GM23338 (cell line): ENCODE results near the gene KCTD19. TPM values are rescaled to one million over a fixed set of nuclear protein-coding genes. Genes with fewer than 3 reads are reported as not detected.

Experiments used
- ATAC-seq: fragments of 200-7000 bp; cut with Tn5 transposase; 3 replicates; pipeline ENCODE4 v1.9.1; 2020
- DNase-seq: peaks from one replicate; pipeline ENCODE4 v3.0.0-alpha.2; 2015; ENCODE audit warnings: low spot score
- H2AFZ ChIP-seq: fragments of 200-600 bp; sonication (generic); 2 replicates; pipeline ENCODE4 v1.8.0; 2016; ENCODE audit warnings: antibody characterized with exemption, mild to moderate bottlenecking, moderate library complexity
- H3F3A ChIP-seq: fragments of 200-600 bp; sonication (generic); replicated peaks from 2 replicates; pipeline ENCODE4 v1.8.0; 2017; ENCODE audit warnings: antibody characterized with exemption, mixed run types, low read depth
- H3K27ac ChIP-seq: fragments of 200-600 bp; sonication (generic); 2 replicates; pipeline ENCODE4 v1.6.1; 2016; ENCODE audit warnings: low read depth
- H3K27me3 ChIP-seq: fragments of 200-600 bp; sonication (generic); 2 replicates; pipeline ENCODE4 v1.8.0; 2016; ENCODE audit warnings: mild to moderate bottlenecking, mixed run types, moderate library complexity; ENCODE audit not compliant: insufficient read depth
- H3K36me3 ChIP-seq: fragments of 200-600 bp; sonication (generic); 2 replicates; pipeline ENCODE4 v1.8.0; 2016; ENCODE audit warnings: mild to moderate bottlenecking; ENCODE audit not compliant: insufficient read depth
- H3K4me1 ChIP-seq: fragments of 200-600 bp; sonication (generic); 2 replicates; pipeline ENCODE4 v1.8.0; 2016; ENCODE audit warnings: mild to moderate bottlenecking, moderate library complexity; ENCODE audit not compliant: insufficient read depth
- H3K4me2 ChIP-seq: fragments of 200-600 bp; sonication (generic); 2 replicates; pipeline ENCODE4 v1.7.1; 2017; ENCODE audit warnings: mixed run types
- H3K4me3 ChIP-seq: fragments of 200-600 bp; sonication (generic); 2 replicates; pipeline ENCODE4 v1.6.1; 2016; ENCODE audit warnings: mixed run types
- H3K79me2 ChIP-seq: fragments of 200-600 bp; sonication (generic); replicated peaks from 2 replicates; pipeline ENCODE4 v1.8.0; 2017; ENCODE audit warnings: mild to moderate bottlenecking; ENCODE audit not compliant: insufficient read depth
- H3K9me2 ChIP-seq: fragments of 200-600 bp; sonication (generic); 2 replicates; pipeline ENCODE4 v1.8.0; 2017; ENCODE audit not compliant: insufficient read depth
- H4K20me1 ChIP-seq: fragments of 200-600 bp; sonication (generic); replicated peaks from 2 replicates; pipeline ENCODE4 v1.8.0; 2017; ENCODE audit warnings: mild to moderate bottlenecking; ENCODE audit not compliant: insufficient read depth
- H3K27ac Mint-ChIP-seq: 2 replicates; pipeline ENCODE4 v1.8.0; 2020; ENCODE audit warnings: inconsistent platforms, mild to moderate bottlenecking, moderate library complexity, mixed read lengths
- H3K27me3 Mint-ChIP-seq: 3 replicates; pipeline ENCODE4 v1.8.0; 2022; ENCODE audit warnings: low read depth, mild to moderate bottlenecking, moderate library complexity, mixed read lengths, inconsistent platforms; ENCODE audit not compliant: insufficient read depth, poor library complexity
- H3K36me3 Mint-ChIP-seq: 3 replicates; pipeline ENCODE4 v1.8.0; 2021; ENCODE audit warnings: low read depth, mild to moderate bottlenecking, inconsistent platforms, moderate library complexity, mixed read lengths
- H3K4me1 Mint-ChIP-seq: 3 replicates; pipeline ENCODE4 v1.8.0; 2020; ENCODE audit warnings: mild to moderate bottlenecking, inconsistent platforms, mixed read lengths
- H3K4me3 Mint-ChIP-seq: 3 replicates; pipeline ENCODE4 v1.8.0; 2021; ENCODE audit warnings: moderate library complexity, mild to moderate bottlenecking, inconsistent platforms, mixed read lengths
- H3K9me3 Mint-ChIP-seq: 3 replicates; pipeline ENCODE4 v1.8.0; 2020; ENCODE audit warnings: moderate library complexity, mild to moderate bottlenecking, inconsistent platforms, mixed read lengths
- CREB1 ChIP-seq: fragments of 250-450 bp; sonication (Bioruptor Pico); IDR thresholded peaks from 2 replicates; pipeline ENCODE4 v1.5.0; 2020; ENCODE audit warnings: low read depth, mild to moderate bottlenecking, moderate library complexity
- CTCF ChIP-seq, 2 experiments: fragments of 200-600 bp in 1 of 2; sonication (generic) in 1 of 2; conservative IDR thresholded peaks; 2 replicates each; pipeline versions ENCODE4 v1.5.1 to v1.6.1; 2016 to 2017; ENCODE audit warnings: antibody characterized with exemption in 2 of 2, low read depth in 2 of 2, mild to moderate bottlenecking in 2 of 2, moderate library complexity in 1 of 2
- EZH2phosphoT487 ChIP-seq: fragments of 200-600 bp; sonication (generic); IDR thresholded peaks from one replicate; pipeline ENCODE4 v1.8.1; 2018; ENCODE audit warnings: antibody characterized with exemption; ENCODE audit not compliant: unreplicated experiment
- JUNB ChIP-seq: IDR thresholded peaks from one replicate; pipeline ENCODE4 v1.6.1; 2016; ENCODE audit warnings: antibody characterized with exemption; ENCODE audit not compliant: unreplicated experiment
- POLR2AphosphoS5 ChIP-seq: IDR thresholded peaks from 2 replicates; pipeline ENCODE4 v1.6.1; 2016; ENCODE audit warnings: antibody characterized with exemption, low read depth
- ZNF114 ChIP-seq: fragments of 250-450 bp; sonication (Bioruptor Pico); IDR thresholded peaks from 2 replicates; pipeline ENCODE4 v1.5.0; 2020; ENCODE audit warnings: mild to moderate bottlenecking, moderate library complexity
- polyA plus RNA-seq: library from polyadenylated mRNA; unstranded; fragments of >200 nt; fragmentation: Nextera tagmentation; extraction: Ambion mirVana; gene quantifications from 2 replicates; pipeline ENCODE4 v1.2.1, GENCODE V29; 2016
- total RNA-seq: library from RNA; depleted of rRNA; stranded (reverse); fragments of >200 nt; shearing (Covaris generic); gene quantifications from 2 replicates; pipeline ENCODE4 v1.2.3, GENCODE V29; 2014
- TF ChIP-seq, protein P1 (sequence below): fragments of 250-450 bp; sonication (Bioruptor Pico); IDR thresholded peaks from 2 replicates; pipeline ENCODE4 v1.5.0; 2020; ENCODE audit warnings: mild to moderate bottlenecking, moderate library complexity

The KCTD19 gene
- total and polyA plus RNA-seq, 2 experiments from 2014 or later, result 0.31 to 0.65 TPM

DNA sequence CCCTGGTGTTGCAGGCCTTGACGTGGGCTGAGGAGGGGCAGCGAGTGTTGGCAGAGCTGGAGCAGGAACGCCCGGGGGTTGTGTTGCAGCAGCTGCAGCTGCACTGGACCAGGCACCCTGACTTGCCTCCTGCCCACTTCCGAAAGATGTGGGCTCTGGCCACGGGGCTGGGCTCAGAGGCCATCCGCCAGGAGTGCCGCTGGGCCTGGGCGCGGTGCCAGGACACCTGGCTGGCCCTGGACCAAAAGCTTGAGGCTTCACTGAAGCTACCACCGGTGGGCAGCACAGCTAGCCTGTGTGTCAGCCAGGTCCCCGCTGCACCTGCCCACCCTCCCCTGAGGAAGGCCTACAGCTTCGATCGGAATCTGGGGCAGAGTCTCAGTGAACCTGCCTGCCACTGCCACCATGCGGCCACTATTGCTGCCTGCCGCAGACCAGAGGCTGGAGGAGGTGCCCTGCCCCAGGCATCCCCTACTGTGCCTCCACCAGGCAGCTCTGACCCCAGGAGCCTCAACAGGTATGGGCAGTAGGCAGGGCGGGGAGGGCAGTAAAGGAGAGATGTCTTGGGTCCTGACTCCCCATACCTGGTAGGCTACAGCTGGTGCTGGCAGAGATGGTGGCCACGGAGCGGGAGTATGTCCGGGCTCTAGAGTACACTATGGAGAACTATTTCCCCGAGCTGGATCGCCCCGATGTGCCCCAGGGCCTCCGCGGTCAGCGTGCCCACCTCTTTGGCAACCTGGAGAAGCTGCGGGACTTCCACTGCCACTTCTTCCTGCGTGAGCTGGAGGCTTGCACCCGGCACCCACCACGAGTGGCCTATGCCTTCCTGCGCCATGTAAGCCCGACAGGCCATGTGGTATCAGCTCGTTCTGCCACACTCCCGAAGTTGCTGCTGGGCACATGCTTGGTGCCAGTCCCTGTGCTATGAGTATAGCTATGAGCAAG, 41.6 kb downstream of the KCTD19 start (continued):
- TF ChIP-seq CTCF (conservative IDR thresholded peaks at IDR 0.05; ENCODE audit: low read depth in 2 of 2), result peak; percentile 68 to 86

GRCh38 chr16:67283826-67284555, 42.5 kb downstream of the KCTD19 start:
- H3K4me1 ChIP-seq, result no peaks in the 10 kb centered on the region
- Mint-ChIP-seq H3K36me3 (peaks cover 5% of the 10 kb centered on the region; the same call in 2 of the 3 replicates), H3K9me3 (no peaks in the 10 kb centered on the region), H3K27me3 (peaks cover 3% of the 10 kb centered on the region), H3K27ac (no peak overlapping the region), H3K4me1 (no peaks in the 10 kb centered on the region; the same call in 1 of the 3 replicates), H3K4me3 (no peak overlapping the region; the same call in 2 of the 3 replicates)
- no peaks in the 10 kb centered on the region for H3K9me2 ChIP-seq
- no peak overlapping the region for H3K4me3 ChIP-seq
- DNase-seq (no peak), ATAC-seq (no peak)
- no peak overlapping the region for H3K27ac ChIP-seq
- H2AFZ ChIP-seq, result no peak overlapping the region
- H3K79me2 ChIP-seq, result no peaks in the 10 kb centered on the region
- no peak overlapping the region for H3K4me2 ChIP-seq
- H3F3A ChIP-seq, result no peaks in the 10 kb centered on the region
- no peaks in the 10 kb centered on the region for H3K36me3 ChIP-seq
- TF ChIP-seq ZNF114 (CRISPR knock-in tag), result no peak
- TF ChIP-seq CREB1 (CRISPR knock-in tag), result no peak
- TF ChIP-seq EZH2phosphoT487, result no peak
- no peak for TF ChIP-seq JUNB
- TF ChIP-seq, protein P1, sequence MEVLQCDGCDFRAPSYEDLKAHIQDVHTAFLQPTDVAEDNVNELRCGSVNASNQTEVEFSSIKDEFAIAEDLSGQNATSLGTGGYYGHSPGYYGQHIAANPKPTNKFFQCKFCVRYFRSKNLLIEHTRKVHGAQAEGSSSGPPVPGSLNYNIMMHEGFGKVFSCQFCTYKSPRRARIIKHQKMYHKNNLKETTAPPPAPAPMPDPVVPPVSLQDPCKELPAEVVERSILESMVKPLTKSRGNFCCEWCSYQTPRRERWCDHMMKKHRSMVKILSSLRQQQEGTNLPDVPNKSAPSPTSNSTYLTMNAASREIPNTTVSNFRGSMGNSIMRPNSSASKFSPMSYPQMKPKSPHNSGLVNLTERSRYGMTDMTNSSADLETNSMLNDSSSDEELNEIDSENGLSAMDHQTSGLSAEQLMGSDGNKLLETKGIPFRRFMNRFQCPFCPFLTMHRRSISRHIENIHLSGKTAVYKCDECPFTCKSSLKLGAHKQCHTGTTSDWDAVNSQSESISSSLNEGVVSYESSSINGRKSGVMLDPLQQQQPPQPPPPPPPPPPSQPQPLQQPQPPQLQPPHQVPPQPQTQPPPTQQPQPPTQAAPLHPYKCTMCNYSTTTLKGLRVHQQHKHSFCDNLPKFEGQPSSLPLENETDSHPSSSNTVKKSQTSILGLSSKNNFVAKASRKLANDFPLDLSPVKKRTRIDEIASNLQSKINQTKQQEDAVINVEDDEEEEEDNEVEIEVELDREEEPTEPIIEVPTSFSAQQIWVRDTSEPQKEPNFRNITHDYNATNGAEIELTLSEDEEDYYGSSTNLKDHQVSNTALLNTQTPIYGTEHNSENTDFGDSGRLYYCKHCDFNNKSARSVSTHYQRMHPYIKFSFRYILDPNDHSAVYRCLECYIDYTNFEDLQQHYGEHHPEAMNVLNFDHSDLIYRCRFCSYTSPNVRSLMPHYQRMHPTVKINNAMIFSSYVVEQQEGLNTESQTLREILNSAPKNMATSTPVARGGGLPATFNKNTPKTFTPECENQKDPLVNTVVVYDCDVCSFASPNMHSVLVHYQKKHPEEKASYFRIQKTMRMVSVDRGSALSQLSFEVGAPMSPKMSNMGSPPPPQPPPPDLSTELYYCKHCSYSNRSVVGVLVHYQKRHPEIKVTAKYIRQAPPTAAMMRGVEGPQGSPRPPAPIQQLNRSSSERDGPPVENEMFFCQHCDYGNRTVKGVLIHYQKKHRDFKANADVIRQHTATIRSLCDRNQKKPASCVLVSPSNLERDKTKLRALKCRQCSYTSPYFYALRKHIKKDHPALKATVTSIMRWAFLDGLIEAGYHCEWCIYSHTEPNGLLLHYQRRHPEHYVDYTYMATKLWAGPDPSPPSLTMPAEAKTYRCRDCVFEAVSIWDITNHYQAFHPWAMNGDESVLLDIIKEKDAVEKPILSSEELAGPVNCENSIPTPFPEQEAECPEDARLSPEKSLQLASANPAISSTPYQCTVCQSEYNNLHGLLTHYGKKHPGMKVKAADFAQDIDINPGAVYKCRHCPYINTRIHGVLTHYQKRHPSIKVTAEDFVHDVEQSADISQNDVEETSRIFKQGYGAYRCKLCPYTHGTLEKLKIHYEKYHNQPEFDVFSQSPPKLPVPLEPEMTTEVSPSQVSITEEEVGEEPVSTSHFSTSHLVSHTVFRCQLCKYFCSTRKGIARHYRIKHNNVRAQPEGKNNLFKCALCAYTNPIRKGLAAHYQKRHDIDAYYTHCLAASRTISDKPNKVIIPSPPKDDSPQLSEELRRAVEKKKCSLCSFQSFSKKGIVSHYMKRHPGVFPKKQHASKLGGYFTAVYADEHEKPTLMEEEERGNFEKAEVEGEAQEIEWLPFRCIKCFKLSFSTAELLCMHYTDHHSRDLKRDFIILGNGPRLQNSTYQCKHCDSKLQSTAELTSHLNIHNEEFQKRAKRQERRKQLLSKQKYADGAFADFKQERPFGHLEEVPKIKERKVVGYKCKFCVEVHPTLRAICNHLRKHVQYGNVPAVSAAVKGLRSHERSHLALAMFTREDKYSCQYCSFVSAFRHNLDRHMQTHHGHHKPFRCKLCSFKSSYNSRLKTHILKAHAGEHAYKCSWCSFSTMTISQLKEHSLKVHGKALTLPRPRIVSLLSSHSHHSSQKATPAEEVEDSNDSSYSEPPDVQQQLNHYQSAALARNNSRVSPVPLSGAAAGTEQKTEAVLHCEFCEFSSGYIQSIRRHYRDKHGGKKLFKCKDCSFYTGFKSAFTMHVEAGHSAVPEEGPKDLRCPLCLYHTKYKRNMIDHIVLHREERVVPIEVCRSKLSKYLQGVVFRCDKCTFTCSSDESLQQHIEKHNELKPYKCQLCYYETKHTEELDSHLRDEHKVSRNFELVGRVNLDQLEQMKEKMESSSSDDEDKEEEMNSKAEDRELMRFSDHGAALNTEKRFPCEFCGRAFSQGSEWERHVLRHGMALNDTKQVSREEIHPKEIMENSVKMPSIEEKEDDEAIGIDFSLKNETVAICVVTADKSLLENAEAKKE (CRISPR knock-in tag), result no peak
- TF ChIP-seq POLR2AphosphoS5, result no peak
- H4K20me1 ChIP-seq, result no peaks in the 10 kb centered on the region
- peaks cover 9% of the 10 kb centered on the region for H3K27me3 ChIP-seq
